ENCODE measurements around the gene EWSR1. TPM values are rescaled to one million over a fixed set of nuclear protein-coding genes. Genes with fewer than 3 reads are reported as not detected.
A peak's percentile ranks its signal among the peaks of the same experiment; 100 is the strongest.

Gene EWSR1
- total RNA-seq, 1 donor from 2014 or later = 121 TPM

- intact Hi-C loops (cut with micrococcal nuclease) = no loop called here
- no peak for ATAC-seq
- no peak for DNase-seq
Measured at GRCh38 chr22:29328566-29329500, 60.8 kb downstream of the EWSR1 start.

- no peak for DNase-seq
- intact Hi-C loops (cut with micrococcal nuclease) = no loop called here
- ATAC-seq = no peak
Measured at GRCh38 chr22:29329581-29329980, 61.5 kb downstream of the EWSR1 start.

DNA sequence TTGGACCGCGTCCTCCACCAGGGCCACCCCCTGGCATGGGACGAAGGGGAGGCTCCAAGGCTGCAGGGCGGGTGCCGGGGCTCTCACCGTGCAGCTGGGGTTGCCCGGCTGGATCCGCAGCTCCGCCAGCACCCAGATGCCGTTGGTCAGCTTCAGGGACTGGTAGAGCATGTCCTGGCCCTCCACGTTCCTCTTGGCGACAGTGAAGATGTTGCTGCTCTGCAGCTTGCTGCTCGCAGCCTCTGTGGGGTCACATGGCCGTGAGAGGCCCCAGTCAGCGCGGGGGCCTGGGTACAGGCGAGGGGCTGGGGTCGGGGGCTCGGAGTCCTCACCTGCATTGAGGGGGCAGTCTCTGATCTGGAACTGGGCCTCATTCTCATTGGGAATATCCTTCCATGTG is 62.2 kb downstream of the EWSR1 start:
- no peak for DNase-seq

DNA sequence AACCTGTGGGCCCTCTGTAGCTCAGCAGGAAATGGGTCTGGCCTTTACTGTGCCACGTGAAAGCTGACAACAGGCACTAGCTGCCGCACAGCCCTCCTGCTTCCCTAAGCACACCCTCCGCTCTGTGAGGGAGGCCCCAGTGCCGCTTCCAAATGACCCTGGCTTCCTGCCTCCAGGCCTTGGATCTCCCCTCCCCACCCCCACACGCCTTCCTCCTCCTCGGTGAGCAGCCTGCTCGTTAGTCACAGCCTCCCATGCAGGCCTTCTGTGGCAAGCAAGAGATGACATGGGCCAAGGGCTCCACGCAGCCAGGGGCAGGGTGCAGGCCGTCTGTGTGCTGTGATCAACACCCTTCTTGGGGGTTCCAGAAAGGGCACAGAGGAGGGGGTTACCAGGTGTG is 62.7 kb downstream of the EWSR1 start:
- ATAC-seq (peak; percentile 10), DNase-seq (peak; percentile 50)

More for the DNA sequence above, 62.2 kb downstream of the EWSR1 start:
- intact Hi-C loops (cut with micrococcal nuclease) = no loop called here
- no peak for ATAC-seq

GRCh38 chr22:29331213-29331612 is 63.1 kb downstream of the EWSR1 start:
- intact Hi-C loops (cut with micrococcal nuclease) = no loop called here
- ATAC-seq (no peak), DNase-seq (no peak)

More for the DNA sequence above, 62.7 kb downstream of the EWSR1 start:
- intact Hi-C loops (cut with micrococcal nuclease) = no loop called here

DNA sequence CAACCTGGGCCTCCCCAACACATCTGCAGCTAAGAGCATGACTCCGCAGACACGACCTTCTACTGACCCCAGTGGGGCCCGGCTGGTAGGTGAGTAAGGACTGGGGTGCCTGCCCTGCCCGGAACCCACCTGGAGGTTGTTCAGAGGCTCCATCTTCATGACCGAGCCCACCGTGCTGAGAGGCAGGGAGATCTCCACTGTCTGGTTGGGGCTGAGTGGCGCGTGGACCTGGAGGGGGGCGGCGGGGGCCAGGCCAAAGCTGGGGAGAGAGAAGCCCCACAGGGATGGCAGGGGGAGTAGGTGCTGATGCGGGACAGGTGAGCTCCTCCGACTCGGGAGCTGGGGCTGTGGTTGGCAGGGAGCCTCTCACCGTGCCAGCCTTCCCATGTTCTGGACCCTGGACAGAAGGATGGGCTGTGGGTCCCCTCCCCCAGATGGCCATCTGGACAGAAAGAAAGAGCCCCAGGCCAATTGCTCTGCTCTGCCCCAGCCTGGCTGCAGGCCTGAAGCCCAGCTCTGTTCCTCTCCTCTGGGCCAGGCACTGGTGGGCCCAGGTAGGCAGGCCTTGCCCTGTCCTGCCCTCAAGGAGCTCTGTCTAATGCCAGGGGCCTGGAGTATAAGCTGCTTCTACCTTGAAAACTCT is 63.7 kb downstream of the EWSR1 start:
- DNase-seq (no peak), ATAC-seq (no peak)
- intact Hi-C loops (cut with micrococcal nuclease) = no loop called here

- DNase-seq (no peak), ATAC-seq (no peak)
- intact Hi-C loops (cut with micrococcal nuclease) = no loop called here
Measured at GRCh38 chr22:29332886-29333496, 64.9 kb downstream of the EWSR1 start.

DNA sequence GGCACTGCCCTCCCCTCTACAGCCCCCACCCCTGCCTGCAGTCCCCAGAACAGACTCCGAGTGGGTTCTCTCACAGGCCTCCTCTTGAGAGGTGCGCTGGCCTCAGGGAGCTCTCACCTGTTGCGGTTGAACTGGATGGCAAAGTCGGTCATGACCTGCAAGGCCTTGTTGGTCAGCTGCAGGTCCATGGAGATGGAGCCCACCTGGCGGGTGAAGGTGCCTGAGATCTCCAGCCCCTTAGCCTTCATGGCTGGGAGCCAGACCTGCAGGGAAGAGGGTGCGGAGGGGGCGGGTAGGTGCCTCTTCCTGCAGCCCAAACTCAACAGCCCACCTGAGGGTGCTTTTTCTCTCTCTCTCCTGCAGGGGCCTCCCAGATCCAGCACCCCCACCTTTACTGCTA is 66.1 kb downstream of the EWSR1 start:
- no peak for DNase-seq
- intact Hi-C loops (cut with micrococcal nuclease) = no loop called here

DNA sequence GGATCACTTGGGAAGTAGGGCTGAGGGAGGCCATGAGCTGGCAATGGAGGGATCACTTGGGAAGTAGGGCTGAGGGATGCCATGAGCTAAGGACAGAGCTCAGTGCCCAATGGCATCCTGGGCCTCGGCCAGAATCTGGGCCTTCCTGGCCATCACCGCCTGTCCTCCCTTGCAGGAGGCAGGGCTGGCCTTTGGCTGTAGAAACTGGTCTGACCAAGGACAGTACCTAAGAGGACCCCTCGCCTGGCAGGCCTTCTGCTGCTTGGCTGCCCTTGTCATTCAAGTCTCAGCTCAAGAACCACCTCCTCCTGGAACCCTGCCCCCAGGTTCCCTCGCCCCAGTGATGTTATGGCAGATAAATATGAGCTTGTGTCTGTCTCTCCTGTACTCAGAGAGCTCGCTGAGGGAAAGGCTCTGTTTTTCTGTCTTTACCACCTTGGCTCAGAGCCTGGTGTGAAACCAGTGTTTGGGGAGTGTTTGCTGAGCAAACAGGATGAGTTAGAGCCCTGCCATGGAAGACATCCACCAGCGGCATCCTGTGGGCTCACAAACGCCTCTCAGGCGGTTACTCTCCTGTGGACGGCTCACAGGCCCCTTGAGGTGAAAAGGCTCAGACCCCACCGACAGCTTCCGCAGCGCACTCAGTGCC is 66.8 kb downstream of the EWSR1 start:
- ATAC-seq (no peak), DNase-seq (no peak)
- intact Hi-C loops (cut with micrococcal nuclease) = no loop called here

More for the DNA sequence above, 66.1 kb downstream of the EWSR1 start:
- ATAC-seq = no peak

- no peak for DNase-seq
- no peak for ATAC-seq
- intact Hi-C loops (cut with micrococcal nuclease) = no loop called here
Measured at GRCh38 chr22:29335656-29336055, 67.6 kb downstream of the EWSR1 start.

DNA sequence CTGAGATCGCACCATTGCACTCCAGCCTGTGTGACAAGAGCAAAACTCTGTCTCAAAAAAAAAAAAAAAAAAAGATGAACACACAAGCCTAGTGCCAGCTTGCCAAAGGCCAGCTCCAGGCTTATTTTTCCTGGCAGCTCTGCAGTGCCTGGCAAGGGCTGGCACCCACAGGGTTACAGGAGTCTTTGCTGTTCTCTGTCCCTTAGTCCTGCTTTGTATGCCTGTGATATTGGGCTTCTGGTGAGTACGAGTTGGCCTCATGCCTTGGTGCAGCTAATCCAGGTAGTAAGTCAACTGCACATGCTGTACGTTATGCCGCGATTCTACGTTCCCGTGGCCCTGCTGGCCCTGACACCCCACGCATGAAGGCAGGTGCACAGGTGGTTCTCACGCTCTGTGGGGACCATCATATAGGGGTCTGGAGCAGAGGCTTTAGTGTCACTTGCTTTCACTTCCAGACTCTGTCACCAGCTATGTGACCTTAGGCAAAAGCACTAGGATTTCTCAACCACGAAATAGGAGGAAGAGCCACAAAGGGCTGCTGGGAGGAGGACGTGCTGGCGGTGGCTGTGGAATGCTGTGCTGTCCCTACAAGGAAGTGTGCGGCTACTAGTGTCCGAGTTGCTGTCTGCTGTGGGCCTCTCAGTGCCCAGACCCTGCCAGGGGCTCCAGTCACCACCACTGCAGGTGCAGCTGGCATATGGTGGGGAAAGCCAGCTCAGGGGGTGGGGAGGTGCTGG is 68.9 kb downstream of the EWSR1 start:
- intact Hi-C loops (cut with micrococcal nuclease) = no loop called here
- ATAC-seq (peak; percentile 80), DNase-seq (peak; percentile 54)

DNA sequence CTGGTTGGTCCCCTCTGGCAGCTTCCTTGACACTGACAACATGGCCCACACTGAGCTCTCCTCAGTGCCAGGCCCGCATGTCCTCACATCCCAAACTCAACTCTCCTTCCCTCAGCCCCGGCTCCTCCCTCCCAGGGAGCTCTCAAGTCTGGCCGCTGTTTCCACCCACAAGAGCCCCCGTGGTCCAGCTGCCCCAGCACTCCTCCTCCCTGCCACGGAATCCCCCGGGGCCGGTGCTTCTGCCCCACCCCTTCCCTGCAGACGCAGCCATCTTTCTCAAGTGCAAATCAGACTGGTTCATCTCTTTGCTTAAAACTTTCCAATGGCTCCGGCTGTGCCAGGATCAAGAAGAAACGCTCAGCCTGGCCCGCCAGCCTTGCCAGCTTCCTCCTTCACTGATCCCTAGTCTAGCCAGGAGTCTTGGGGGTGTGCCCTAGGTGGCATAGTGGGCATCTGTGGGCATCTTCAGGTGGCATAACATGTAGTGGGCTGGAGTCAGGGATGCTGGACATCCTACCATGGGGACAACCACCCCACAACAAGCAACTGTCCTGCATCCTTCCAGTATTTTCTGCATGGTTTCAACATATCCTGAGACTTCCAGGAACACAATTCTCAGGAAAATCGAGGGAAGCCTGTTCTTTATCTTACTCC is 69.7 kb downstream of the EWSR1 start:
- DNase-seq (no peak), ATAC-seq (no peak)
- intact Hi-C loops (cut with micrococcal nuclease) = no loop called here

GRCh38 chr22:29338398-29338797 is 70.3 kb downstream of the EWSR1 start:
- intact Hi-C loops (cut with micrococcal nuclease) = no loop called here
- no peak for ATAC-seq

DNA sequence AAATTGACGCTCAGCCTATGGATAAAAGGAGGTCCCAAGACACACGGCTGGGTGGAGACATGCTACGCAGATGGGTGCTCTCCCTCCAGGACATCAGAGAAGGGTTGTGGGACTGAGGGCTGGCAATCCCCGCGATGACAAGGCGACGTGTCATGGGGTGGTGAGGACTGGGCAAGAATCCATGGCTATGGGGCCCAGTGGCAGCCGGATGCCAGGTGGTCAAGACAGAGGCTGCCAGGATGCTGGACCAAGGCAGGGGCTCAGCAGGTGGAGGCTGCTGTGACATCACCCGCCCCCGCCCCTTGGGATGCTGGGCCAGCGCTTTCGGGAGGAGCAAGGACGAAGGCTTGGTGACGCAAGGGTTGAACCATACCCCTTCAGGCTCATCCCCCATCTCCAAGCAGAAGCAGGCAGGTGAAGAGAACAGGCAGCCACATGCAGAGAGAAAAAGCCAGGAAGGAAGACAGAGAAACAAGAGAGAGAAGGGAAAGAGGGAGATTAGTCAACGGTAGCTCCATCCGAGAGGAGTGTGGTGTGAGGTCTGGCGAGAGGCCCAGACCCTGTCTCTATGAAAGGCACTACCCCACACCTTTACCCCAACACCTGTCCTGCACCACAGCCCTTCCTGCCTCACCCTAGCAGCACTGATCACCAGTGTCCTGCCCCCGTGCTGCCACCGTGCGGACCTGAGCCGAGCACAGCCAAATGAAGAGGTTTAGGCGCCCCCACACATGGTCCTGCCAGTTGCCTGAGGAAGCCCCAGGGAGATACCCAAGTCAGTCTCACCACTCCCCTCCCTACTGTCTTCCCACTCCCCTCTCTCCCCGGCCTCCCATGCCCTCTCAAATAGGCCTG is 71.5 kb downstream of the EWSR1 start:
- DNase-seq (no peak), ATAC-seq (no peak)
- intact Hi-C loops (cut with micrococcal nuclease) = no loop called here

More at GRCh38 chr22:29338398-29338797, 70.3 kb downstream of the EWSR1 start:
- DNase-seq = no peak

DNA sequence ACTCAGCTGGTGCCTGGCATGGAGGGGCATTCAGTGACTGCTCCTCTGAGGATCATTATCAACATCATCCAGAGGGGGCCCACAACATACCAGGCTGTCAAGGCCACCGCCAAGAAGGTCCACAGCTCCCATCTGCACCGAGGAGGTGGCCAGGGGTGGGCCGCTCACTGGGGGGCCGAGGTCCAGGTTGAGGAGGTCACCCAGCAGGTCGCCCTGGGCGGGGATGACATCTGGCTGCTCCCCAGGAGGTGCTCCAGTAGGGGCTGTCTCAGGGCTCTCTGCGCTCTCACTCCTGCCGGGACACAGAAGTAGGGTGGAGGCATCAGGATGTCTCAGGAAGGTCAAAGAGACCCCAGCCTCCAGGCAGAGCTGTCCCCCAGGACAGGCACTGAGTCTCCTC is 72.5 kb downstream of the EWSR1 start:
- intact Hi-C loops (cut with micrococcal nuclease) = no loop called here
- ATAC-seq (no peak), DNase-seq (no peak)

- DNase-seq = no peak
- no peak for ATAC-seq
- intact Hi-C loops (cut with micrococcal nuclease) = no loop called here
Measured at GRCh38 chr22:29341056-29341848, 73.2 kb downstream of the EWSR1 start.

DNA sequence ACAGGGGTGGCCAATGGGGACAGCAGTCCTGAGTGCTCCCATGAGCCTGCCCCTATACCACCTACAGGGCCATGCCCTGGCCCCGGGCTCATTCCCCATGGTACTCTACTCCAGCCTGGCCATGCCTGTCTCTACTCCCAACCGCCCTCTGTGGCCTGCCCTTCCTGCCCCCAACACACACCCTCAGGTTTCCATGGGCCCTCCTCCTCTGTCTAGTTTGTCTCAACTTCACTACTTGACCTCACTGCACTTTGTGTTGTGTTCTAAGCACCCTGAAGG is 73.7 kb downstream of the EWSR1 start:
- no peak for ATAC-seq
- intact Hi-C loops (cut with micrococcal nuclease) = no loop called here
- no peak for DNase-seq
